ENCODE data around the gene PDIK1L.
"Not testable (repeated sequence)": the region's sequence is repeated elsewhere in the genome, so short reads cannot be mapped to it uniquely, and the experiment has no call there.

Gene PDIK1L

GRCh38 chr1:26105226-26105548 is 6.4 kb upstream of the PDIK1L start:
- not testable (repeated sequence) for H3K4me1 ChIP-seq (ENCODE audit: control insufficient read depth, insufficient read depth, low read depth, low read length); H3K9ac ChIP-seq (ENCODE audit: low read length); H3K14ac ChIP-seq (ENCODE audit: low read length in 2 of 2); H3K23ac ChIP-seq (ENCODE audit: low read length in 2 of 2); H2AFZ ChIP-seq (ENCODE audit: low read depth, low read length); H3K18ac ChIP-seq (ENCODE audit: low read depth in 1 of 2, low read length in 2 of 2); H2BK12ac ChIP-seq (ENCODE audit: low read length in 2 of 2); H3K4me3 ChIP-seq (ENCODE audit: insufficient read depth in 1 of 2, low read depth in 1 of 2, low read length in 2 of 2); H3K9me3 ChIP-seq (ENCODE audit: control insufficient read depth, low read length); H2BK120ac ChIP-seq (ENCODE audit: low read depth, low read length); H2BK5ac ChIP-seq (ENCODE audit: low read depth, low read length, poor library complexity, severe bottlenecking); H4K91ac ChIP-seq (ENCODE audit: low read length); H3K79me1 ChIP-seq (replicated peaks; ENCODE audit: low read length, poor library complexity, severe bottlenecking); H3K4me2 ChIP-seq (ENCODE audit: low read length, poor library complexity, severe bottlenecking); H3K27ac ChIP-seq (ENCODE audit: low read length, poor library complexity, severe bottlenecking); DNase-seq; H2AK5ac ChIP-seq (ENCODE audit: low read length, severe bottlenecking); H3K27me3 ChIP-seq (ENCODE audit: control insufficient read depth in 1 of 2, insufficient read depth in 1 of 2, low read length in 2 of 2); H3K4ac ChIP-seq (ENCODE audit: low read depth in 1 of 2, low read length in 2 of 2); H3K36me3 ChIP-seq (ENCODE audit: control insufficient read depth in 1 of 2, insufficient read depth in 2 of 2, low read depth in 1 of 2, low read length in 2 of 2); H4K8ac ChIP-seq (ENCODE audit: low read length); H2BK15ac ChIP-seq (ENCODE audit: low read depth, poor library complexity, severe bottlenecking)
- 51% methylated on average over 4 of the region's 5 CpGs for WGBS

- Histone ChIP-seq H3K9ac (ENCODE audit: low read length) (peak overlapping the region; percentile 85), H3K9me3 (ENCODE audit: control insufficient read depth, low read length) (no peaks in the 10 kb centered on the region), H3K36me3 (ENCODE audit: control insufficient read depth in 1 of 2, insufficient read depth in 2 of 2, low read depth in 1 of 2, low read length in 2 of 2) (peaks cover 0 to 5% of the 10 kb centered on the region in 2 experiments), H3K27me3 (ENCODE audit: control insufficient read depth in 1 of 2, insufficient read depth in 1 of 2, low read length in 2 of 2) (no peaks in the 10 kb centered on the region), H3K4me2 (ENCODE audit: low read length, poor library complexity, severe bottlenecking) (no peak overlapping the region), H3K4me1 (ENCODE audit: control insufficient read depth, insufficient read depth, low read depth, low read length) (peaks cover 4% of the 10 kb centered on the region), H2AK5ac (ENCODE audit: low read length, severe bottlenecking) (no peak overlapping the region), H3K79me1 (replicated peaks; ENCODE audit: low read length, poor library complexity, severe bottlenecking) (peaks cover 13% of the 10 kb centered on the region), H2BK5ac (ENCODE audit: low read depth, low read length, poor library complexity, severe bottlenecking) (no peak overlapping the region), H3K4ac (ENCODE audit: low read depth in 1 of 2, low read length in 2 of 2) (no peak overlapping the region), H3K14ac (ENCODE audit: low read length in 2 of 2) (no peak overlapping the region), H2AFZ (ENCODE audit: low read depth, low read length) (no peak overlapping the region), H4K8ac (ENCODE audit: low read length) (no peak overlapping the region), H3K23ac (ENCODE audit: low read length in 2 of 2) (no peak overlapping the region), H2BK12ac (ENCODE audit: low read length in 2 of 2) (no peak overlapping the region), H4K91ac (ENCODE audit: low read length) (no peak overlapping the region), H3K4me3 (ENCODE audit: insufficient read depth in 1 of 2, low read depth in 1 of 2, low read length in 2 of 2) (no peak overlapping the region), H2BK15ac (ENCODE audit: low read depth, poor library complexity, severe bottlenecking) (no peak overlapping the region), H2BK120ac (ENCODE audit: low read depth, low read length) (no peak overlapping the region), H3K27ac (ENCODE audit: low read length, poor library complexity, severe bottlenecking) (no peak overlapping the region), H3K18ac (ENCODE audit: low read depth in 1 of 2, low read length in 2 of 2) (no peak overlapping the region)
- DNase-seq: no peak
- 78% methylated on average over 3 of the region's 5 CpGs for WGBS
These were observed 2.1 kb upstream of the PDIK1L start for GRCh38 chr1:26109229-26110164.

GRCh38 chr1:26110731-26111529 is 694 bp upstream of the PDIK1L start:
- Histone ChIP-seq H2BK120ac (ENCODE audit: low read depth, low read length) (peak overlapping the region; percentile 94), H3K4ac (ENCODE audit: low read depth in 1 of 2, low read length in 2 of 2) (peak overlapping the region; percentile 87 to 97), H3K4me2 (ENCODE audit: low read length, poor library complexity, severe bottlenecking) (peak overlapping the region; percentile 99), H3K79me1 (replicated peaks; ENCODE audit: low read length, poor library complexity, severe bottlenecking) (peaks cover 13% of the 10 kb centered on the region), H3K14ac (ENCODE audit: low read length in 2 of 2) (peak overlapping the region; percentile 86 to 91), H3K4me1 (ENCODE audit: control insufficient read depth, insufficient read depth, low read depth, low read length) (peaks cover 4% of the 10 kb centered on the region), H3K27ac (ENCODE audit: low read length, poor library complexity, severe bottlenecking) (no peak overlapping the region), H3K9ac (ENCODE audit: low read length) (peak overlapping the region; percentile 85), H3K9me3 (ENCODE audit: control insufficient read depth, low read length) (no peaks in the 10 kb centered on the region), H2AK5ac (ENCODE audit: low read length, severe bottlenecking) (no peak overlapping the region), H2BK15ac (ENCODE audit: low read depth, poor library complexity, severe bottlenecking) (peak overlapping the region; percentile 97), H3K36me3 (ENCODE audit: control insufficient read depth in 1 of 2, insufficient read depth in 2 of 2, low read depth in 1 of 2, low read length in 2 of 2) (peaks cover 0 to 14% of the 10 kb centered on the region in 2 experiments), H4K91ac (ENCODE audit: low read length) (peak overlapping the region; percentile 57), H4K8ac (ENCODE audit: low read length) (peak overlapping the region; percentile 47), H2BK5ac (ENCODE audit: low read depth, low read length, poor library complexity, severe bottlenecking) (peak overlapping the region; percentile 89), H3K4me3 (ENCODE audit: insufficient read depth in 1 of 2, low read depth in 1 of 2, low read length in 2 of 2) (peak overlapping the region; percentile 86 to 91), H2BK12ac (ENCODE audit: low read length in 2 of 2) (peak overlapping the region in 1 of 2 experiments; percentile 83), H3K27me3 (ENCODE audit: control insufficient read depth in 1 of 2, insufficient read depth in 1 of 2, low read length in 2 of 2) (no peaks in the 10 kb centered on the region), H2AFZ (ENCODE audit: low read depth, low read length) (peak overlapping the region; percentile 98), H3K18ac (ENCODE audit: low read depth in 1 of 2, low read length in 2 of 2) (peak overlapping the region; percentile 97 to 98), H3K23ac (ENCODE audit: low read length in 2 of 2) (peak overlapping the region in 1 of 2 experiments; percentile 89)
- under 1% methylated on average over 63 of the region's 85 CpGs for WGBS
- DNase-seq: peak; percentile 80

- Histone ChIP-seq H4K8ac (ENCODE audit: low read length) (no peak overlapping the region), H3K18ac (ENCODE audit: low read depth in 1 of 2, low read length in 2 of 2) (peak overlapping the region in 1 of 2 experiments; percentile 18), H3K79me1 (replicated peaks; ENCODE audit: low read length, poor library complexity, severe bottlenecking) (peaks cover 16% of the 10 kb centered on the region), H3K4ac (ENCODE audit: low read depth in 1 of 2, low read length in 2 of 2) (no peak overlapping the region), H3K9me3 (ENCODE audit: control insufficient read depth, low read length) (no peaks in the 10 kb centered on the region), H3K4me1 (ENCODE audit: control insufficient read depth, insufficient read depth, low read depth, low read length) (peaks cover 4% of the 10 kb centered on the region), H3K23ac (ENCODE audit: low read length in 2 of 2) (no peak overlapping the region), H2BK15ac (ENCODE audit: low read depth, poor library complexity, severe bottlenecking) (no peak overlapping the region), H2BK120ac (ENCODE audit: low read depth, low read length) (no peak overlapping the region), H3K36me3 (ENCODE audit: control insufficient read depth in 1 of 2, insufficient read depth in 2 of 2, low read depth in 1 of 2, low read length in 2 of 2) (peaks cover 2 to 15% of the 10 kb centered on the region in 2 experiments), H2AK5ac (ENCODE audit: low read length, severe bottlenecking) (no peak overlapping the region), H2BK12ac (ENCODE audit: low read length in 2 of 2) (no peak overlapping the region), H3K4me3 (ENCODE audit: insufficient read depth in 1 of 2, low read depth in 1 of 2, low read length in 2 of 2) (peak overlapping the region; percentile 86 to 98), H3K14ac (ENCODE audit: low read length in 2 of 2) (no peak overlapping the region), H3K4me2 (ENCODE audit: low read length, poor library complexity, severe bottlenecking) (peak overlapping the region; percentile 72), H3K27ac (ENCODE audit: low read length, poor library complexity, severe bottlenecking) (no peak overlapping the region), H3K9ac (ENCODE audit: low read length) (peak overlapping the region; percentile 85), H3K27me3 (ENCODE audit: control insufficient read depth in 1 of 2, insufficient read depth in 1 of 2, low read length in 2 of 2) (no peaks in the 10 kb centered on the region), H2AFZ (ENCODE audit: low read depth, low read length) (peak overlapping the region; percentile 79), H2BK5ac (ENCODE audit: low read depth, low read length, poor library complexity, severe bottlenecking) (no peak overlapping the region), H4K91ac (ENCODE audit: low read length) (peak overlapping the region; percentile 78)
- no peak for DNase-seq
- 3% methylated on average over 8 of the region's 9 CpGs for WGBS
These were observed 767 bp downstream of the PDIK1L start for GRCh38 chr1:26112407-26112775.

All from mesenchymal stem cell (in vitro differentiated cells and primary cell).